GM12872 (cell line): ENCODE measurements around the gene CAPN9.

Experiments used
- TF ChIP-seq, protein P1 (sequence below): IDR thresholded peaks from 3 replicates; pipeline ENCODE4 v1.5.1; 2011; ENCODE audit warnings: low read depth, mild to moderate bottlenecking, low read length, moderate library complexity; ENCODE audit not compliant: insufficient read depth

CAPN9 gene

DNA sequence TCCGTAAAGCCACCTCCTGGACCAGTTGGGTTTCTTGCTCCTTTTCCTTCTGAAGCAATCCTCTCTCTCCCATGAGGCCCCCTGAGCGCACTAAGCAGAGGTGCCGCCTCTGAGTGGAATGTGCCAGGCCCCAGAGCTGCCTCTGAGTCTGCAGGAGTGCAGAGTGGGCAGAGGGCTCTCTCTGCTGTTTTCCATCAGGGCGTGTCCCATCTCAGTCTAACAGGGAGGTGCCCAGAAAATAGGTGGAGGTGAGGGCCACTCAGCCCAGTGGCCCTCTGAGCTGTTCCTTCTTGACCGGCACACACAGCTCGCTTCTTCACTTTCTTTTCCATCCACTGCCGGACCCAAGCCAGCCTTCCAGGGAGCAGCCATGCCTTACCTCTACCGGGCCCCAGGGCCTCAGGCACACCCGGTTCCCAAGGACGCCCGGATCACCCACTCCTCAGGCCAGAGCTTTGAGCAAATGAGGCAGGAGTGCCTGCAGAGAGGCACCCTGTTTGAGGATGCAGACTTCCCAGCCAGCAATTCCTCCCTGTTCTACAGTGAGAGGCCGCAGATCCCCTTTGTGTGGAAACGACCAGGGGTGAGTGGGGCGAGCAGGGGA is at the start of gene CAPN9:
TSS of gene CAPN9 (plus strand) at position 262 of the 604 bp plus-strand sequence. CDS start at position 371, 109 bp downstream.
- TF ChIP-seq, protein P1, sequence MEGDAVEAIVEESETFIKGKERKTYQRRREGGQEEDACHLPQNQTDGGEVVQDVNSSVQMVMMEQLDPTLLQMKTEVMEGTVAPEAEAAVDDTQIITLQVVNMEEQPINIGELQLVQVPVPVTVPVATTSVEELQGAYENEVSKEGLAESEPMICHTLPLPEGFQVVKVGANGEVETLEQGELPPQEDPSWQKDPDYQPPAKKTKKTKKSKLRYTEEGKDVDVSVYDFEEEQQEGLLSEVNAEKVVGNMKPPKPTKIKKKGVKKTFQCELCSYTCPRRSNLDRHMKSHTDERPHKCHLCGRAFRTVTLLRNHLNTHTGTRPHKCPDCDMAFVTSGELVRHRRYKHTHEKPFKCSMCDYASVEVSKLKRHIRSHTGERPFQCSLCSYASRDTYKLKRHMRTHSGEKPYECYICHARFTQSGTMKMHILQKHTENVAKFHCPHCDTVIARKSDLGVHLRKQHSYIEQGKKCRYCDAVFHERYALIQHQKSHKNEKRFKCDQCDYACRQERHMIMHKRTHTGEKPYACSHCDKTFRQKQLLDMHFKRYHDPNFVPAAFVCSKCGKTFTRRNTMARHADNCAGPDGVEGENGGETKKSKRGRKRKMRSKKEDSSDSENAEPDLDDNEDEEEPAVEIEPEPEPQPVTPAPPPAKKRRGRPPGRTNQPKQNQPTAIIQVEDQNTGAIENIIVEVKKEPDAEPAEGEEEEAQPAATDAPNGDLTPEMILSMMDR = no peak

DNA sequence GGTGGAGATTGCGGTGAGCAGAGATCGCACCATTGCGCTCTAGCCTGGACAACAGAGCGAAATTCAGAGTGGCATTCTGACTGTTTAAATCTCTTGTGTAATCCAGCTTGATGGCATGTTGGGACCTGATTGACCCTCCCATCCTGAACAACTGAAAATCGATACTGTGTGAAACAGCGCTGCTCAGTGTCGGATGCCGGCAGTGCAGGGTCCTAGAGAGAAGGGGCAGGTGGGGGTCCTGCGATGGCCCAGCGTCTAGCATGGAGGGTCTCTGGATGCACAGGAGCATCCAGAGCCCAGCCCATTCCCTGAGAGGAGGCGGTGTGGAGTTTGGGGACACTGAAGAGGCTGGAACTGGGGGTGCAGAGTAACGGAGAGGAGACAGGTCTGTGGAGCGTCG is 49.1 kb upstream of the CAPN9 start:
- TF ChIP-seq, protein P1 = no peak

- TF ChIP-seq, protein P1 = no peak
These were observed 47.5 kb upstream of the CAPN9 start for GRCh38 chr1:230699716-230700115.

GRCh38 chr1:230700132-230700531 is 47.1 kb upstream of the CAPN9 start:
- TF ChIP-seq, protein P1 = no peak

DNA sequence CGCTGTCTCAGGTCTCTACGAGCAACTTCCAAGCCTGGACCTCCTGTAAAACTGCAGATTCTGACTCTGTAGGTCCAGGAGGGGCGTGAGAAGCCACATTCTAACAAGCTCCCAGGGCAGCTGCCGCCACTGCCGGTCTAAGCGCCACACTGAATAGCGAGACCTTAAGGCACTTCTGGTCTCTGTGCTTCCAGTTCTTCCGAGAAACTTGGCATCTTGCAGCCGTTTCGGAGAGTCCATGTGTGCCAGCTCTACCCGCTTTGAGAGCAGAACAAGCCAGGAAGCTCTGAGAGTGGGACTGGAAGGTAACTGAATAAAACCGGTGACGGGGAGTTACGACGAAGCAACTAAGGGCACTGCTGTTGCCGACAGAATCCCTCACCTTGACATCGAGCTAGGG is 45.8 kb upstream of the CAPN9 start:
- TF ChIP-seq, protein P1 = no peak

DNA sequence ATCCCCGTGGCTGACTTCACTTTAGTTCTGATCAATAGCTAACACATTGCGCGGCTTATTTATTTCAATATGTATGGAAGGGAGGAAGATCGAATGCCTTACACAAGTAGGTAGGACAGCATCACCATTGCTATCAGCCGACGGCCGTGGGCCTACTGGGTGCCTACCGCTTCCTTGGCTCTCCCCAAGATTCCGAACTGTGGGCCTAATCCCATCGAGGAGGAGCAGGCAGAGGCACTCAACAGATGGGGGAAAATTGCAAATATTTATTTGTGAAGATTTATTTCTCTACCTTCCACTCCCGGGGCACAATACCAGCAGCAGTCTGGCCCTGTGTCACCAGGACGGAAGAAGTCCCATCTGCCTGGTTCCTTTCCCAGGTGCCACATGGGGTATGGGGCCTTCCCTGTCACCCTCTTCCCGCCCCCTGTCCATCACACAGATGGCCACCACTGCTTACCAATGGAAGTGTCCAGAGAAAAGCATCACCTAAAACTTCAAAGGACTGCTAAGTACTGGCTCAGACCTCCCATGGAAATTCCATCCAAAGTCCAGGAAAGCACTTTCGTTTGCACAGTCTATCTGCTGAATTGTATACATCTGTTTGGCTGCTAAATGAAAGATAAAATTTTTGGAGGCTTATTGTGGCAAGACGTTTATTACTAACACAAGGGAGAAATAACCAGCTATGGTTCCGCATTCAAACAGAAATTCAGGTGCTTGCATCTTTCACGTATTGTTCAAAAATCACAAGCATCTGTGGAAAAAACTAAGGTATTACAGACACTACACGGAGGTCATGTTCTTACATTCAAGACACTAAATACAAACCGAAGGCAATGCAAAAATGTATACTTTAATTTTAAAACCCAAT is 45.1 kb upstream of the CAPN9 start:
- TF ChIP-seq, protein P1 = no peak

- TF ChIP-seq, protein P1 = no peak
These were observed 44.1 kb upstream of the CAPN9 start for GRCh38 chr1:230702934-230703678.
